WTC11 (cell line): ENCODE measurements around the gene KCNE2. TPM values are rescaled to one million over a fixed set of nuclear protein-coding genes. Genes with fewer than 3 reads are reported as not detected.
A peak's percentile ranks its signal among the peaks of the same experiment; 100 is the strongest.

Experiments used
- ATAC-seq: fragments of 200-7000 bp; cut with Tn5 transposase; 2 replicates; pipeline ENCODE4 v1.10.0; 2021; ENCODE audit warnings: mild to moderate bottlenecking, moderate library complexity
- Bru-seq: library from RNA; stranded (reverse); fragments of 400-500 nt; gene quantifications from one replicate; lab custom pipeline; 2021; lab: Mats Ljungman, UMichigan
- CTCF ChIA-PET: fragments of 300-600 bp; sonication (Branson Sonifier 250); formaldehyde crosslinking; loops from one replicate; lab custom pipeline; 2021; ENCODE audit warnings: antibody characterized with exemption; lab: Charles Lee
- POLR2A ChIA-PET: fragments of 350-600 bp; sonication (Branson Sonifier 250); formaldehyde crosslinking; loops from one replicate; lab custom pipeline; 2021; ENCODE audit warnings: antibody characterized with exemption; lab: Charles Lee
- DNase-seq: peaks from one replicate; pipeline ENCODE4 v3.0.0; 2021; ENCODE audit warnings: low spot score
- H3K27ac Mint-ChIP-seq: 2 replicates; pipeline ENCODE4 v1.8.0; 2021; ENCODE audit warnings: mixed read lengths
- H3K27me3 Mint-ChIP-seq: 2 replicates; pipeline ENCODE4 v1.8.0; 2021; ENCODE audit warnings: low read depth, mild to moderate bottlenecking, moderate library complexity, mixed read lengths
- H3K36me3 Mint-ChIP-seq: 2 replicates; pipeline ENCODE4 v1.8.0; 2021; ENCODE audit warnings: mixed read lengths
- H3K4me1 Mint-ChIP-seq: 2 replicates; pipeline ENCODE4 v1.8.0; 2022; ENCODE audit warnings: mixed read lengths
- H3K4me3 Mint-ChIP-seq: 2 replicates; pipeline ENCODE4 v1.8.0; 2021; ENCODE audit warnings: mild to moderate bottlenecking, moderate library complexity, mixed read lengths
- H3K9me3 Mint-ChIP-seq: 2 replicates; pipeline ENCODE4 v1.8.0; 2021; ENCODE audit warnings: mixed read lengths
- AFF4 ChIP-seq: sonication (generic); formaldehyde crosslinking; IDR thresholded peaks from 2 replicates; pipeline ENCODE4 v1.8.1; 2023; ENCODE audit warnings: mild to moderate bottlenecking, missing genetic modification reagents, borderline replicate concordance
- CREM ChIP-seq: sonication (generic); formaldehyde crosslinking; IDR thresholded peaks from 2 replicates; pipeline ENCODE4 v1.8.1; 2022; ENCODE audit warnings: mild to moderate bottlenecking, missing genetic modification reagents, moderate library complexity
- ERG ChIP-seq: fragments of 250-450 bp; sonication (Bioruptor Pico); IDR thresholded peaks from 2 replicates; pipeline ENCODE4 v1.8.0; 2021; ENCODE audit warnings: mild to moderate bottlenecking
- GTF2I ChIP-seq: fragments of 250-450 bp; sonication (Bioruptor Pico); conservative IDR thresholded peaks from 2 replicates; pipeline ENCODE4 v1.4.0; 2021; ENCODE audit warnings: mild to moderate bottlenecking
- IRF2 ChIP-seq: sonication (generic); formaldehyde crosslinking; IDR thresholded peaks from 2 replicates; pipeline ENCODE4 v1.8.0; 2022; ENCODE audit warnings: low read depth, missing genetic modification reagents, borderline replicate concordance
- NFYB ChIP-seq: sonication (generic); formaldehyde crosslinking; conservative IDR thresholded peaks from 2 replicates; pipeline ENCODE4 v1.8.0; 2022; ENCODE audit warnings: low read depth, missing genetic modification reagents
- NR2C2 ChIP-seq: sonication (generic); formaldehyde crosslinking; IDR thresholded peaks from 2 replicates; pipeline ENCODE4 v1.8.0; 2022; ENCODE audit warnings: mild to moderate bottlenecking, missing genetic modification reagents
- PRDM15 ChIP-seq: sonication (generic); formaldehyde crosslinking; IDR thresholded peaks from 2 replicates; pipeline ENCODE4 v1.8.0; 2022; ENCODE audit warnings: missing genetic modification reagents
- RORB ChIP-seq: fragments of 250-450 bp; sonication (Bioruptor Pico); IDR thresholded peaks from 2 replicates; pipeline ENCODE4 v1.9.0; 2021; ENCODE audit warnings: mild to moderate bottlenecking
- TCF7 ChIP-seq: sonication (generic); formaldehyde crosslinking; IDR thresholded peaks from 2 replicates; pipeline ENCODE4 v1.8.0; 2022; ENCODE audit warnings: mild to moderate bottlenecking, low read depth, missing genetic modification reagents, moderate library complexity
- ZMAT4 ChIP-seq: fragments of 250-450 bp; sonication (Bioruptor Pico); IDR thresholded peaks from 2 replicates; pipeline ENCODE4 v1.9.0; 2021; ENCODE audit warnings: mild to moderate bottlenecking
- ZNF121 ChIP-seq: sonication (generic); formaldehyde crosslinking; IDR thresholded peaks from 2 replicates; pipeline ENCODE4 v1.8.0; 2023; ENCODE audit warnings: missing genetic modification reagents
- ZNF232 ChIP-seq: sonication (generic); formaldehyde crosslinking; IDR thresholded peaks from 2 replicates; pipeline ENCODE4 v1.8.0; 2022; ENCODE audit warnings: mild to moderate bottlenecking, missing genetic modification reagents
- ZNF416 ChIP-seq: fragments of 250-450 bp; sonication (Bioruptor Pico); IDR thresholded peaks from 2 replicates; pipeline ENCODE4 v1.9.0; 2021; ENCODE audit warnings: mild to moderate bottlenecking, inconsistent platforms
- long read RNA-seq, 3 experiments: library from RNA in 1 of 3; library from capped mRNA in 1 of 3; library from polyadenylated mRNA in 1 of 3; unstranded in 2 of 3; stranded (forward) in 1 of 3; transcript quantifications; one replicate each; pipeline ENCODE4 v2.0.0, GENCODE V29; 2021
- total RNA-seq: library from RNA; stranded (reverse); gene quantifications from 3 replicates; pipeline ENCODE4 v1.2.3, GENCODE V29; 2021
- TF ChIP-seq, protein P1 (sequence below): sonication (generic); formaldehyde crosslinking; IDR thresholded peaks from 2 replicates; pipeline ENCODE4 v1.8.1; 2022; ENCODE audit warnings: low read depth, mild to moderate bottlenecking, moderate library complexity, missing genetic modification reagents, borderline replicate concordance
- TF ChIP-seq, protein P2 (sequence below): sonication (generic); formaldehyde crosslinking; IDR thresholded peaks from 2 replicates; pipeline ENCODE4 v1.8.1; 2022; ENCODE audit warnings: low read depth, missing genetic modification reagents, borderline replicate concordance
- TF ChIP-seq, protein P3 (sequence below): sonication (generic); formaldehyde crosslinking; IDR thresholded peaks from 2 replicates; pipeline ENCODE4 v1.8.1; 2023; ENCODE audit warnings: mild to moderate bottlenecking, missing genetic modification reagents
- TF ChIP-seq, protein P4 (sequence below): sonication (generic); formaldehyde crosslinking; IDR thresholded peaks from 2 replicates; pipeline ENCODE4 v1.8.1; 2023; ENCODE audit warnings: mild to moderate bottlenecking, missing genetic modification reagents

Gene KCNE2, protein sequence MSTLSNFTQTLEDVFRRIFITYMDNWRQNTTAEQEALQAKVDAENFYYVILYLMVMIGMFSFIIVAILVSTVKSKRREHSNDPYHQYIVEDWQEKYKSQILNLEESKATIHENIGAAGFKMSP
- total RNA-seq: 0.23 to 0.62 TPM (median 0.44 TPM) in 3 replicates
- percentile 37 among the genes with signal in this experiment for Bru-seq, nascent RNA
- long read RNA-seq, experiment 1: 0 reads
- long read RNA-seq, experiment 2: 0 reads
- long read RNA-seq, experiment 3: 0 reads

- Mint-ChIP-seq H3K4me3 (no peak within 1 kb of the TSS), H3K9me3 (peaks cover 4% of the 10 kb centered on the region), H3K27me3 (no peaks in the 10 kb centered on the region; the same call in 1 of the 2 replicates), H3K4me1 (peaks cover 5% of the 10 kb centered on the region; the same call in 1 of the 2 replicates), H3K27ac (no peak within 1 kb of the TSS), H3K36me3 (peaks cover 3% of the 10 kb centered on the region; the same call in 1 of the 2 replicates)
- no peak for TF ChIP-seq ZNF232 (CRISPR knock-in tag)
- TF ChIP-seq ERG (CRISPR knock-in tag): no peak
- no peak for TF ChIP-seq PRDM15 (CRISPR knock-in tag)
- TF ChIP-seq CREM (CRISPR knock-in tag): no peak
- TF ChIP-seq RORB: no peak
- TF ChIP-seq TCF7 (CRISPR knock-in tag): no peak
- no peak for TF ChIP-seq GTF2I (CRISPR knock-in tag)
- no peak for TF ChIP-seq AFF4
- no peak for TF ChIP-seq NR2C2 (CRISPR knock-in tag)
- TF ChIP-seq ZNF121 (CRISPR knock-in tag): no peak
- TF ChIP-seq, protein P1, sequence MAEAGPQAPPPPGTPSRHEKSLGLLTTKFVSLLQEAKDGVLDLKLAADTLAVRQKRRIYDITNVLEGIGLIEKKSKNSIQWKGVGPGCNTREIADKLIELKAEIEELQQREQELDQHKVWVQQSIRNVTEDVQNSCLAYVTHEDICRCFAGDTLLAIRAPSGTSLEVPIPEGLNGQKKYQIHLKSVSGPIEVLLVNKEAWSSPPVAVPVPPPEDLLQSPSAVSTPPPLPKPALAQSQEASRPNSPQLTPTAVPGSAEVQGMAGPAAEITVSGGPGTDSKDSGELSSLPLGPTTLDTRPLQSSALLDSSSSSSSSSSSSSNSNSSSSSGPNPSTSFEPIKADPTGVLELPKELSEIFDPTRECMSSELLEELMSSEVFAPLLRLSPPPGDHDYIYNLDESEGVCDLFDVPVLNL (CRISPR knock-in tag): no peak
- TF ChIP-seq IRF2: no peak
- no peak for TF ChIP-seq ZMAT4 (CRISPR knock-in tag)
- TF ChIP-seq, protein P2, sequence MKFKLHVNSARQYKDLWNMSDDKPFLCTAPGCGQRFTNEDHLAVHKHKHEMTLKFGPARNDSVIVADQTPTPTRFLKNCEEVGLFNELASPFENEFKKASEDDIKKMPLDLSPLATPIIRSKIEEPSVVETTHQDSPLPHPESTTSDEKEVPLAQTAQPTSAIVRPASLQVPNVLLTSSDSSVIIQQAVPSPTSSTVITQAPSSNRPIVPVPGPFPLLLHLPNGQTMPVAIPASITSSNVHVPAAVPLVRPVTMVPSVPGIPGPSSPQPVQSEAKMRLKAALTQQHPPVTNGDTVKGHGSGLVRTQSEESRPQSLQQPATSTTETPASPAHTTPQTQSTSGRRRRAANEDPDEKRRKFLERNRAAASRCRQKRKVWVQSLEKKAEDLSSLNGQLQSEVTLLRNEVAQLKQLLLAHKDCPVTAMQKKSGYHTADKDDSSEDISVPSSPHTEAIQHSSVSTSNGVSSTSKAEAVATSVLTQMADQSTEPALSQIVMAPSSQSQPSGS (CRISPR knock-in tag): no peak
- no peak for TF ChIP-seq NFYB
- TF ChIP-seq ZNF416 (CRISPR knock-in tag): no peak
- TF ChIP-seq, protein P3, sequence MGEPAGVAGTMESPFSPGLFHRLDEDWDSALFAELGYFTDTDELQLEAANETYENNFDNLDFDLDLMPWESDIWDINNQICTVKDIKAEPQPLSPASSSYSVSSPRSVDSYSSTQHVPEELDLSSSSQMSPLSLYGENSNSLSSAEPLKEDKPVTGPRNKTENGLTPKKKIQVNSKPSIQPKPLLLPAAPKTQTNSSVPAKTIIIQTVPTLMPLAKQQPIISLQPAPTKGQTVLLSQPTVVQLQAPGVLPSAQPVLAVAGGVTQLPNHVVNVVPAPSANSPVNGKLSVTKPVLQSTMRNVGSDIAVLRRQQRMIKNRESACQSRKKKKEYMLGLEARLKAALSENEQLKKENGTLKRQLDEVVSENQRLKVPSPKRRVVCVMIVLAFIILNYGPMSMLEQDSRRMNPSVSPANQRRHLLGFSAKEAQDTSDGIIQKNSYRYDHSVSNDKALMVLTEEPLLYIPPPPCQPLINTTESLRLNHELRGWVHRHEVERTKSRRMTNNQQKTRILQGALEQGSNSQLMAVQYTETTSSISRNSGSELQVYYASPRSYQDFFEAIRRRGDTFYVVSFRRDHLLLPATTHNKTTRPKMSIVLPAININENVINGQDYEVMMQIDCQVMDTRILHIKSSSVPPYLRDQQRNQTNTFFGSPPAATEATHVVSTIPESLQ (CRISPR knock-in tag): no peak
- TF ChIP-seq, protein P4, sequence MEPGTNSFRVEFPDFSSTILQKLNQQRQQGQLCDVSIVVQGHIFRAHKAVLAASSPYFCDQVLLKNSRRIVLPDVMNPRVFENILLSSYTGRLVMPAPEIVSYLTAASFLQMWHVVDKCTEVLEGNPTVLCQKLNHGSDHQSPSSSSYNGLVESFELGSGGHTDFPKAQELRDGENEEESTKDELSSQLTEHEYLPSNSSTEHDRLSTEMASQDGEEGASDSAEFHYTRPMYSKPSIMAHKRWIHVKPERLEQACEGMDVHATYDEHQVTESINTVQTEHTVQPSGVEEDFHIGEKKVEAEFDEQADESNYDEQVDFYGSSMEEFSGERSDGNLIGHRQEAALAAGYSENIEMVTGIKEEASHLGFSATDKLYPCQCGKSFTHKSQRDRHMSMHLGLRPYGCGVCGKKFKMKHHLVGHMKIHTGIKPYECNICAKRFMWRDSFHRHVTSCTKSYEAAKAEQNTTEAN (CRISPR knock-in tag): no peak
- DNase-seq (no peak), ATAC-seq (no peak)
- ChIA-PET POLR2A (no interaction called here), CTCF (no interaction called here)
Observed at GRCh38 chr21:34363733-34364132, at the start of gene KCNE2. Gene KCNE2 (plus strand): TSS chr21:34364006. CDS start chr21:34370479, 6,473 bp downstream.
